Keratinocyte (primary cell): ENCODE measurements around the gene RPP38. TPM values are rescaled to one million over a fixed set of nuclear protein-coding genes. Genes with fewer than 3 reads are reported as not detected.
A peak's percentile ranks its signal among the peaks of the same experiment; 100 is the strongest.

ENCODE experiments used
- DNase-seq: peaks from one replicate; pipeline ENCODE4 v3.0.0-alpha.2; 2011; ENCODE audit warnings: low read depth, missing footprints, low spot score
- FAIRE-seq: peaks from 2 replicates; lab custom pipeline; 2011; peaks lifted over from hg19 to GRCh38; lab: Jason Lieb, UNC
- H2AFZ ChIP-seq: 2 replicates; pipeline ENCODE4 v1.6.0; 2012; ENCODE audit warnings: low read length, control low read depth, inconsistent platforms; ENCODE audit not compliant: control insufficient read depth
- H3K27ac ChIP-seq: 2 replicates; pipeline ENCODE4 v1.5.1; 2011; ENCODE audit warnings: low read length; ENCODE audit not compliant: control insufficient read depth, insufficient read depth
- H3K27me3 ChIP-seq: 3 replicates; pipeline ENCODE4 v1.6.0; 2011; ENCODE audit warnings: low read length; ENCODE audit not compliant: control insufficient read depth, insufficient read depth; ENCODE audit errors: extremely low read depth
- H3K36me3 ChIP-seq, 2 experiments: 2 replicates in 1 of 2; 3 replicates in 1 of 2; pipeline ENCODE4 v1.5.1; 2011; ENCODE audit warnings: low read length in 2 of 2, mild to moderate bottlenecking in 1 of 2; ENCODE audit not compliant: control insufficient read depth in 2 of 2, insufficient read depth in 2 of 2; ENCODE audit errors: extremely low read depth in 1 of 2
- H3K4me1 ChIP-seq: 3 replicates; pipeline ENCODE4 v1.5.1; 2011; ENCODE audit warnings: low read length; ENCODE audit not compliant: control insufficient read depth, insufficient read depth; ENCODE audit errors: extremely low read depth
- H3K4me2 ChIP-seq: 3 replicates; pipeline ENCODE4 v1.6.0; 2011; ENCODE audit warnings: low read depth, low read length; ENCODE audit not compliant: control insufficient read depth, insufficient read depth; ENCODE audit errors: extremely low read depth
- H3K4me3 ChIP-seq, 3 experiments: fragments of 200-600 bp in 1 of 3; sonication (generic) in 1 of 3; 2 replicates in 2 of 3; 3 replicates in 1 of 3; pipeline ENCODE4 v1.5.1; 2011 to 2016; ENCODE audit warnings: low read length in 3 of 3, mild to moderate bottlenecking in 3 of 3, control low read depth in 2 of 3, inconsistent platforms in 1 of 3, low read depth in 1 of 3, mixed read lengths in 1 of 3, mixed run types in 1 of 3, moderate library complexity in 1 of 3; ENCODE audit not compliant: control insufficient read depth in 2 of 3, insufficient read depth in 2 of 3; ENCODE audit errors: extremely low read depth in 1 of 3
- H3K79me2 ChIP-seq: 2 replicates; pipeline ENCODE4 v1.6.0; 2012; ENCODE audit warnings: low read length; ENCODE audit not compliant: control insufficient read depth, insufficient read depth
- H3K9ac ChIP-seq: 3 replicates; pipeline ENCODE4 v1.6.0; 2011; ENCODE audit warnings: low read length; ENCODE audit not compliant: control insufficient read depth, insufficient read depth; ENCODE audit errors: extremely low read depth
- H3K9me1 ChIP-seq: 3 replicates; pipeline ENCODE4 v1.6.0; 2011; ENCODE audit warnings: low read length; ENCODE audit not compliant: control insufficient read depth, insufficient read depth; ENCODE audit errors: extremely low read depth
- H3K9me3 ChIP-seq: 2 replicates; pipeline ENCODE4 v1.5.1; 2012; ENCODE audit warnings: low read depth, low read length; ENCODE audit not compliant: control insufficient read depth
- H4K20me1 ChIP-seq: 3 replicates; pipeline ENCODE4 v1.6.0; 2011; ENCODE audit warnings: low read length; ENCODE audit not compliant: control insufficient read depth, insufficient read depth; ENCODE audit errors: extremely low read depth
- CTCF ChIP-seq, 3 experiments: IDR thresholded peaks in 1 of 3; conservative IDR thresholded peaks in 1 of 3; optimal IDR thresholded peaks in 1 of 3; 2 replicates in 2 of 3; 3 replicates in 1 of 3; pipeline versions ENCODE3 to v1.5.1; 2011; ENCODE audit warnings: low read length in 3 of 3, mild to moderate bottlenecking in 3 of 3, moderate library complexity in 2 of 3, control low read depth in 1 of 3, inconsistent platforms in 1 of 3; ENCODE audit not compliant: insufficient read depth in 2 of 3; ENCODE audit errors: extremely low read depth in 1 of 3
- EZH2 ChIP-seq: IDR thresholded peaks from one replicate; pipeline ENCODE4 v1.6.1; 2012; ENCODE audit warnings: inconsistent platforms, mild to moderate bottlenecking, low read length, moderate library complexity
- dilution Hi-C: fragments of 300-500 bp; cut with MboI; formaldehyde crosslinking; loops from one replicate; pipeline ENCODE4 v1.7.0; 2020; ENCODE audit warnings: low sequenced_read_pairs; ENCODE audit not compliant: extremely low pct_ligation_motif_present
- polyA plus RNA-seq, 5 experiments: library from polyadenylated mRNA; depleted of rRNA in 3 of 5; stranded (reverse) in 3 of 5; stranded (forward) in 1 of 5; unstranded in 1 of 5; fragments of >200 nt; gene quantifications; 1 replicate in 1 of 5; 2 replicates in 3 of 5; 3 replicates in 1 of 5; pipeline versions ENCODE4 v1.2.1 to v1.2.3, GENCODE V29; 2011 to 2012; ENCODE audit warnings: missing spikeins in 2 of 5, low read depth in 1 of 5, low replicate concordance in 1 of 5

RPP38 gene
- polyA plus RNA-seq, 1 donor (not counting 4 experiments of a cell fraction or from before 2014, with no cell fraction given): 32.4 TPM

GRCh38 chr10:15118615-15119014 lies 21.5 kb downstream of the RPP38 start:
- no peak overlapping the region for H3K9ac ChIP-seq
- DNase-seq (no peak), FAIRE-seq (no peak)
- no peaks in the 10 kb centered on the region for H3K9me3 ChIP-seq
- no peak overlapping the region for H3K4me3 ChIP-seq
- peaks cover 7 to 16% of the 10 kb centered on the region in 2 experiments for H3K36me3 ChIP-seq
- H3K4me1 ChIP-seq: peaks cover 15% of the 10 kb centered on the region
- no peaks in the 10 kb centered on the region for H3K9me1 ChIP-seq
- no peaks in the 10 kb centered on the region for H3K27me3 ChIP-seq
- no peak overlapping the region for H3K27ac ChIP-seq
- dilution Hi-C loops: no loop called here
- TF ChIP-seq EZH2 (no peak), CTCF (optimal IDR thresholded peaks at IDR 0.05 in 1 of 3, IDR thresholded peaks at IDR 0.05 in 1 of 3, conservative IDR thresholded peaks at IDR 0.05 in 1 of 3; ENCODE audit: extremely low read depth in 1 of 3, insufficient read depth in 2 of 3, low read length in 3 of 3) (no peak)
- no peaks in the 10 kb centered on the region for H4K20me1 ChIP-seq
- H2AFZ ChIP-seq: no peak overlapping the region
- no peak overlapping the region for H3K4me2 ChIP-seq
- H3K79me2 ChIP-seq: no peaks in the 10 kb centered on the region

GRCh38 chr10:15120523-15120922 lies 23.4 kb downstream of the RPP38 start:
- TF ChIP-seq CTCF (optimal IDR thresholded peaks at IDR 0.05 in 1 of 3, IDR thresholded peaks at IDR 0.05 in 1 of 3, conservative IDR thresholded peaks at IDR 0.05 in 1 of 3; ENCODE audit: extremely low read depth in 1 of 3, insufficient read depth in 2 of 3, low read length in 3 of 3) (no peak), EZH2 (no peak)
- peak overlapping the region; percentile 21 for H2AFZ ChIP-seq
- H3K4me2 ChIP-seq: peak overlapping the region; percentile 5
- no peaks in the 10 kb centered on the region for H4K20me1 ChIP-seq
- H3K79me2 ChIP-seq: no peaks in the 10 kb centered on the region
- peaks cover 24% of the 10 kb centered on the region for H3K4me1 ChIP-seq
- FAIRE-seq (no peak), DNase-seq (no peak)
- H3K36me3 ChIP-seq: peaks cover 8 to 15% of the 10 kb centered on the region in 2 experiments
- H3K27me3 ChIP-seq: no peaks in the 10 kb centered on the region
- peak overlapping the region; percentile 35 for H3K27ac ChIP-seq
- H3K9me3 ChIP-seq: no peaks in the 10 kb centered on the region
- peak overlapping the region; percentile 14 for H3K9ac ChIP-seq
- no peak overlapping the region for H3K4me3 ChIP-seq
- no peaks in the 10 kb centered on the region for H3K9me1 ChIP-seq
- dilution Hi-C loops: no loop called here
